Mesendoderm (in vitro differentiated cells): ENCODE measurements around the gene ROPN1.
"Not testable (repeated sequence)": the region's sequence is repeated elsewhere in the genome, so short reads cannot be mapped to it uniquely, and the experiment has no call there.

Experiments
- DNase-seq: peaks from one replicate; pipeline ENCODE4 v3.0.0; 2013
- H2AK5ac ChIP-seq: 2 replicates; pipeline ENCODE4 v1.6.1; 2013; ENCODE audit warnings: low read length, inconsistent platforms
- H2BK120ac ChIP-seq: 2 replicates; pipeline ENCODE4 v1.6.1; 2013; ENCODE audit warnings: low read depth, mild to moderate bottlenecking, low read length, moderate library complexity, mixed read lengths
- H2BK15ac ChIP-seq: replicated peaks from 2 replicates; pipeline ENCODE4 v1.6.1; 2013; ENCODE audit warnings: low read depth, mild to moderate bottlenecking, moderate library complexity
- H2BK5ac ChIP-seq: 2 replicates; pipeline ENCODE4 v1.6.1; 2013; ENCODE audit warnings: low read length, inconsistent platforms
- H3K18ac ChIP-seq: 2 replicates; pipeline ENCODE4 v1.6.1; 2013; ENCODE audit warnings: mild to moderate bottlenecking, low read length, mixed read lengths
- H3K23ac ChIP-seq: one replicate; pipeline ENCODE4 v1.6.1; 2013; ENCODE audit warnings: low read length
- H3K27ac ChIP-seq: 2 replicates; pipeline ENCODE4 v1.5.1; 2013; ENCODE audit warnings: low read depth, mild to moderate bottlenecking, inconsistent platforms, low read length, moderate library complexity
- H3K27me3 ChIP-seq: 2 replicates; pipeline ENCODE4 v1.6.1; 2013; ENCODE audit warnings: low read length, control low read depth, mild to moderate bottlenecking, inconsistent platforms; ENCODE audit not compliant: insufficient read depth, poor library complexity
- H3K36me3 ChIP-seq: 2 replicates; pipeline ENCODE4 v1.6.1; 2013; ENCODE audit warnings: low read length, inconsistent platforms; ENCODE audit not compliant: control insufficient read depth, insufficient read depth
- H3K4ac ChIP-seq: one replicate; pipeline ENCODE4 v1.6.1; 2013; ENCODE audit warnings: low read depth, mild to moderate bottlenecking, low read length, moderate library complexity
- H3K4me1 ChIP-seq: 2 replicates; pipeline ENCODE4 v1.6.1; 2013; ENCODE audit warnings: low read depth, low read length, inconsistent platforms; ENCODE audit not compliant: control insufficient read depth
- H3K4me2 ChIP-seq: 2 replicates; pipeline ENCODE4 v1.6.1; 2013; ENCODE audit warnings: low read length
- H3K4me3 ChIP-seq: 2 replicates; pipeline ENCODE4 v1.5.1; 2013; ENCODE audit warnings: mild to moderate bottlenecking, low read length
- H3K56ac ChIP-seq: one replicate; pipeline ENCODE4 v1.6.1; 2013; ENCODE audit warnings: low read length
- H3K79me1 ChIP-seq: 2 replicates; pipeline ENCODE4 v1.6.1; 2013; ENCODE audit warnings: low read length, inconsistent platforms
- H3K79me2 ChIP-seq: 2 replicates; pipeline ENCODE4 v1.6.1; 2013; ENCODE audit warnings: mild to moderate bottlenecking, low read length; ENCODE audit not compliant: control insufficient read depth, insufficient read depth
- H3K9ac ChIP-seq: 2 replicates; pipeline ENCODE4 v1.6.1; 2013; ENCODE audit warnings: low read length, inconsistent platforms
- H4K5ac ChIP-seq: one replicate; pipeline ENCODE4 v1.6.1; 2013; ENCODE audit warnings: low read length
- H4K8ac ChIP-seq: one replicate; pipeline ENCODE4 v1.6.1; 2013; ENCODE audit warnings: low read depth, mild to moderate bottlenecking, control low read depth, low read length, moderate library complexity
- WGBS: extraction: QIAGEN DNeasy Blood & Tissue Kit; methylation state at CpG from one replicate; pipeline ENCODE4 v1.1.7; 2013; ENCODE audit warnings: low lambda C conversion rate, missing lambda C conversion rate; ENCODE audit not compliant: insufficient coverage; ENCODE audit errors: extremely low coverage; 5-methylcytosine and 5-hydroxymethylcytosine counted together

ROPN1 gene

DNA sequence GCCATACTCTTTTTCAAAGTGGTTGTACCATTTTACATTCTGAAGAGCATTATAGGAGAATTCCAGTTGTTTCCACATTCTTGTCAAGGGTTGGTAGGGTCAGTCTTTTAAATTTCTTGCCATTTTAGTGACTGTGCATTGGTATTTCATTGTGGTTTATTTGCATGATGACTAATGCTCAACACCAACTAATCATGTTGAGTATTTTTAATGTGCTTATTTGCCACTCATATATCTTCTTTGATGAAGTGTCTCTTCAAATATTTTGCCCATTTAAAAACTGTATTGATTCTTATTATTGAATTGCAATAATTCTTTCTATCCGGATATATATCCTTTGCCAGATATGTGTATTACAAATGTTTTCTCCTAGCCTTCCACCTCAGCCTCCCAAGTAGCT is 16.4 kb upstream of the ROPN1 start:
- not testable (repeated sequence) for H4K8ac ChIP-seq, H3K36me3 ChIP-seq, H3K9ac ChIP-seq, H3K79me1 ChIP-seq, H2BK5ac ChIP-seq, DNase-seq, H3K56ac ChIP-seq, H3K4ac ChIP-seq, H2AK5ac ChIP-seq, H4K5ac ChIP-seq, H3K23ac ChIP-seq, H3K79me2 ChIP-seq, H3K4me3 ChIP-seq, H3K4me2 ChIP-seq, H3K4me1 ChIP-seq, H3K27ac ChIP-seq, H3K18ac ChIP-seq, H2BK120ac ChIP-seq, H3K27me3 ChIP-seq, H2BK15ac ChIP-seq
- WGBS, result no CpG with 5 or more reads among the region's 1 CpG

DNA sequence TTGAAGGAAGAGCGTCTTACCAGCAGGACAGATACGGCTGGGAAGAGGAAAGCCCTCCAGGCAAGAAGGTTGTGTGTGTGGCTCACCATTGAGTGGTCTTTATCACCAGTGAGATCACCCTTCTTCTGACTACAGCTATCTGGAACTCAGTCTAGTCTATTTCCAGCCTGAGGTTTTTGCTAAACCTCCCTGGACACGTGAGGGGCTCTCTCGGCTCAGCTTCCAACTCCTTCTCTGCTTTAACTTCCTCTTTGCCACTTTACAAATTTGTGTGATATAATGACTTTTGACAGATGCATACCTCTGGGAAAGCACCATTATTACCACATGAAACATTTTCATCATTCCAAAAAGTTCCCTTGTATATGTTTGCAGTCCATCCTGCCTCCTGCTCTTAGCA is 15.3 kb upstream of the ROPN1 start:
- H3K18ac ChIP-seq, result no peak overlapping the region
- no peak overlapping the region for H2BK5ac ChIP-seq
- WGBS, result no CpG with 5 or more reads among the region's 4 CpGs
- no peaks in the 10 kb centered on the region for H3K79me2 ChIP-seq
- no peaks in the 10 kb centered on the region for H3K27me3 ChIP-seq
- no peaks in the 10 kb centered on the region for H3K36me3 ChIP-seq
- no peak overlapping the region for H3K27ac ChIP-seq
- no peak overlapping the region for H3K4me3 ChIP-seq
- DNase-seq, result no peak
- no peak overlapping the region for H2BK120ac ChIP-seq
- no peak overlapping the region for H3K4ac ChIP-seq
- H3K79me1 ChIP-seq, result no peaks in the 10 kb centered on the region
- H2AK5ac ChIP-seq, result no peak overlapping the region
- no peak overlapping the region for H3K4me2 ChIP-seq
- H3K23ac ChIP-seq, result no peak overlapping the region
- H4K5ac ChIP-seq, result no peak overlapping the region
- no peak overlapping the region for H3K56ac ChIP-seq
- H3K4me1 ChIP-seq, result no peaks in the 10 kb centered on the region
- no peak overlapping the region for H3K9ac ChIP-seq
- H2BK15ac ChIP-seq, result no peak overlapping the region
- H4K8ac ChIP-seq, result no peak overlapping the region

DNA sequence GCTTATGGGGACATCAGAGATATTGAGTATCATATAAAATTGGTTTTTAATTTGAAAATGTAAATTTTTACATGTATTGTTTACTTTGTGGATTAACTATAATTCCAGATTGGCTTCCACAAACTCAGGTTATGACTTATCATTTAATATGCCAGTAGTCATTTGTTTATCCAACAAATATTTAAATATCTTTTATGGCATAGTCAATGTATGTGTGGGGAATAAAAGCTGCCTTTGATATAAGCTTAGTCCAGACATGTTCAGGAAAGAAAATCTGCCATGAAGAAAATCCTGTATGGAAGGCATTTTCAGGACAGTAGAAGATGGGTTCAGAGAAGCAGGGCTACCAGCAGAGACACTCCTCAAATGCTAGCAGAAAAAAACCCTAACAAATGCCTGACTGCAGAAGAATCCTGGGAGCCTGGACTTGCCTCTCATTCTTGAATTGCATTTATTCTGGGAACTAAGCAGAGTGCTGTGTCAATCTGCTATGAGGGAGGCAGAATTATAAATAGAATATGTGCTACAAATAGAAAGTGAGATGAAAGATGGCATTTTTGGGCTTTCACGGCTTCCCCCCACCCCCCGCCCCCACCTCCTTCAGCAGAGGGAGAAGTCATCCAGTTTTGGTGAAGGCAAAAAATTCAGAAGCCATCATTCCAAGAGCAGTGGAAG is 10.6 kb upstream of the ROPN1 start:
- H2BK15ac ChIP-seq, H3K27me3 ChIP-seq: not testable (repeated sequence)

DNA sequence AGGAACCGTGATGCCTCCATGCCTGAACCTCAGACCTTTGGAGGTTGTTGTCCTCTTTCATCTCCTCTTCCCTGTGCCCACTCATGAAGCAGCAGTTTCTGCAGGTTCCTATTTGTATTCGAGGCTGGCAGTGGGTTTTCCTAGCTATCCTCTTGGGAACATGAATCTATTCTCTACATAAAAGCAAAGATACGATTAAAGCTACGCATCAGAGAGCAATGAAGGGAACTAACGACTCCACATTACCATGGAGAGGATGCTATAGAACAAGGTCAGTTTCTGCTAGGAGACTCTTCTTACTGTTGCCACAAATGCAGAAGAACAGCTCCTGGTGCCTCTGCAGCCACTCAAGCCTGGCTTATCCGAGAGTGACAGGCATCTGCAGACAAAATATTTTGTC is 9.4 kb upstream of the ROPN1 start:
- H3K4me3 ChIP-seq, H3K4me2 ChIP-seq, H3K27ac ChIP-seq, H3K23ac ChIP-seq, H3K56ac ChIP-seq, H4K8ac ChIP-seq, H3K4ac ChIP-seq, H3K79me1 ChIP-seq, H2BK5ac ChIP-seq, H3K27me3 ChIP-seq, DNase-seq, H3K18ac ChIP-seq, H4K5ac ChIP-seq, H3K36me3 ChIP-seq, H2AK5ac ChIP-seq, H3K9ac ChIP-seq, H3K79me2 ChIP-seq, H2BK15ac ChIP-seq, H2BK120ac ChIP-seq, H3K4me1 ChIP-seq: not testable (repeated sequence)
- WGBS, result no CpG with 5 or more reads among the region's 6 CpGs

More for the DNA sequence above, 10.6 kb upstream of the ROPN1 start:
- H3K79me1 ChIP-seq, H2BK120ac ChIP-seq, H3K79me2 ChIP-seq, H2AK5ac ChIP-seq, H4K8ac ChIP-seq, H3K56ac ChIP-seq, H3K23ac ChIP-seq, H3K36me3 ChIP-seq, H3K9ac ChIP-seq, DNase-seq, H4K5ac ChIP-seq, H3K18ac ChIP-seq, H3K4me1 ChIP-seq, H3K27ac ChIP-seq, H3K4me3 ChIP-seq, H3K4me2 ChIP-seq, H2BK5ac ChIP-seq, H3K4ac ChIP-seq: not testable (repeated sequence)
- no CpG with 5 or more reads among the region's 2 CpGs for WGBS

DNA sequence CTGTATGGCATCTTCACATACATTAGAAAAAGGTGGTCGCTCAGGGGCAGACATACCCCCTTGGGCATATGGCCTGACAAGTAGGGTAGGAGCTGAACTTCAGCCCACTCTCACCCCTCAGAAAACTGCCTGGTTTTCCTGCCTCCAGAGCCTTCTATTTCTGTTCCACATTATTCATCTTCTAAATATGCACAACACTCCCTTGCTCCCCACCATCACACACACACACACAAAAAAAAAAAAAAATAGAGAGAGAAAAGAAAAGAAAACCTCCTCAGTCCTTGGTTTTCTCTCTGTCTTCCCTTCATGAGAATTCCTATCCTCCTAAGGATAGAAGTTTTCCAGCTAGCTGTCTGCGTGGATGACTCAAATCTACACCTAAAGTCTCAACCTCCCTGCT is 5.6 kb upstream of the ROPN1 start:
- H3K4me3 ChIP-seq, result no peak overlapping the region

DNA sequence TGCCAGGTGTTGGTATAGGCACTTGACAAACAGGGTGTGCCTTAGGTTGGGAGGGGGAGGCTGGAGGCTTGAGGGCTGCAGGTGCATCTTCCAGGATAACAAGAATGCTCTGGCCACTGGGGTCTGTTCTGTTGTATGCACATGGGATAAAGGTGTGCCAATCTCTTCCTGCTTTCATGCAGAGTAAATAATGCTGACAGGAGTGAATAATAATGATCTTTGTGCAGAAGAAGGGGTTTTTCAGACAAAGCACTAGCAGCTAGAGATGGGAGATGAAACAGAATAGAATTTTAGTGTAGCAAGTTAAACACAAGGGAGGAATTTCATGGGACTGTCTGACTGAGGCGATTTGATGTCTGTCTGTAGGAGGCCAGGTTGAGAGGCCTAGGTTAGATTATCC is 1.9 kb upstream of the ROPN1 start:
- Histone ChIP-seq H3K4me2 (no peak overlapping the region), H3K27me3 (peaks cover 18% of the 10 kb centered on the region), H3K27ac (no peak overlapping the region), H3K23ac (no peak overlapping the region), H4K5ac (no peak overlapping the region), H2BK15ac (no peak overlapping the region), H3K79me1 (no peaks in the 10 kb centered on the region), H3K4ac (no peak overlapping the region), H3K79me2 (no peaks in the 10 kb centered on the region), H4K8ac (no peak overlapping the region), H3K18ac (no peak overlapping the region), H3K4me3 (no peak overlapping the region), H3K56ac (no peak overlapping the region), H3K4me1 (no peaks in the 10 kb centered on the region), H2BK120ac (no peak overlapping the region), H2AK5ac (no peak overlapping the region), H3K9ac (no peak overlapping the region), H3K36me3 (no peaks in the 10 kb centered on the region), H2BK5ac (no peak overlapping the region)
- no peak for DNase-seq
- no CpG with 5 or more reads among the region's 1 CpG for WGBS

More for the DNA sequence above, 5.6 kb upstream of the ROPN1 start:
- no peak overlapping the region for H3K9ac ChIP-seq
- no peak overlapping the region for H3K23ac ChIP-seq
- no peak overlapping the region for H4K8ac ChIP-seq
- no peak overlapping the region for H2BK5ac ChIP-seq
- no peak overlapping the region for H2BK15ac ChIP-seq
- H3K27me3 ChIP-seq, result peaks cover 2% of the 10 kb centered on the region
- H2BK120ac ChIP-seq, result no peak overlapping the region
- no peak overlapping the region for H4K5ac ChIP-seq
- H3K18ac ChIP-seq, result no peak overlapping the region
- H3K4ac ChIP-seq, result no peak overlapping the region
- H3K36me3 ChIP-seq, result no peaks in the 10 kb centered on the region
- no peak overlapping the region for H3K56ac ChIP-seq
- no peak for DNase-seq
- no peaks in the 10 kb centered on the region for H3K79me1 ChIP-seq
- no peak overlapping the region for H2AK5ac ChIP-seq
- no peak overlapping the region for H3K27ac ChIP-seq
- H3K4me2 ChIP-seq, result no peak overlapping the region
- no peaks in the 10 kb centered on the region for H3K4me1 ChIP-seq
- no peaks in the 10 kb centered on the region for H3K79me2 ChIP-seq
- no CpG with 5 or more reads among the region's 2 CpGs for WGBS
